HepG2 (cell line): ENCODE measurements around the gene VKORC1. TPM values are rescaled to one million over a fixed set of nuclear protein-coding genes. Genes with fewer than 3 reads are reported as not detected.

Experiments
- AHDC1 ChIP-seq: sonication (generic); formaldehyde crosslinking; IDR thresholded peaks from 2 replicates; pipeline ENCODE4 v1.5.1; 2020; ENCODE audit warnings: mild to moderate bottlenecking, missing genetic modification reagents, borderline replicate concordance
- CREM ChIP-seq, 2 experiments: sonication (generic) in 1 of 2; formaldehyde crosslinking in 1 of 2; IDR thresholded peaks; 2 replicates each; pipeline versions ENCODE4 v1.4.0 to v1.6.1; 2016 to 2020; ENCODE audit warnings: antibody characterized with exemption in 1 of 2, mild to moderate bottlenecking in 1 of 2, missing genetic modification reagents in 1 of 2
- GTF2F1 ChIP-seq: fragments of 150-350 bp; IDR thresholded peaks from 2 replicates; pipeline ENCODE4 v1.6.1; 2014; ENCODE audit warnings: low read length
- HNF1A ChIP-seq, 2 experiments: sonication (generic) in 1 of 2; formaldehyde crosslinking in 1 of 2; IDR thresholded peaks; 2 replicates each; pipeline versions ENCODE4 v1.4.0 to v1.6.1; 2016 to 2020; ENCODE audit warnings: borderline replicate concordance in 1 of 2, low read depth in 1 of 2, mild to moderate bottlenecking in 1 of 2, missing genetic modification reagents in 1 of 2
- THYN1 ChIP-seq: sonication (generic); formaldehyde crosslinking; IDR thresholded peaks from 2 replicates; pipeline ENCODE4 v1.8.1; 2023; ENCODE audit warnings: low read depth, mild to moderate bottlenecking, moderate library complexity, missing genetic modification reagents, borderline replicate concordance
- XRCC5 ChIP-seq: fragments of 200-400 bp; formaldehyde crosslinking; optimal IDR thresholded peaks from 2 replicates; pipeline ENCODE3; 2017; ENCODE audit warnings: mild to moderate bottlenecking, low read length
- ZBTB25 ChIP-seq: IDR thresholded peaks from 2 replicates; pipeline ENCODE4 v1.6.1; 2018; ENCODE audit warnings: missing genetic modification reagents
- ZNF280B ChIP-seq: sonication (generic); formaldehyde crosslinking; IDR thresholded peaks from 2 replicates; pipeline ENCODE4 v1.5.0; 2020; ENCODE audit warnings: missing genetic modification reagents, mild to moderate bottlenecking, borderline replicate concordance
- ZNF3 ChIP-seq: IDR thresholded peaks from 2 replicates; pipeline ENCODE4 v1.7.0; 2017; ENCODE audit warnings: inconsistent platforms
- ZNF326 ChIP-seq: sonication (generic); formaldehyde crosslinking; IDR thresholded peaks from 2 replicates; pipeline ENCODE4 v1.4.0; 2020; ENCODE audit warnings: missing genetic modification reagents, borderline replicate concordance
- ZNF513 ChIP-seq: sonication (generic); formaldehyde crosslinking; conservative IDR thresholded peaks from 2 replicates; pipeline ENCODE4 v1.5.0; 2020; ENCODE audit warnings: missing genetic modification reagents
- ZNF781 ChIP-seq: sonication (generic); formaldehyde crosslinking; IDR thresholded peaks from 2 replicates; pipeline ENCODE4 v1.5.1; 2020; ENCODE audit warnings: borderline replicate concordance, mild to moderate bottlenecking, missing genetic modification reagents; ENCODE audit errors: not compliant biosample characterization
- polyA plus RNA-seq, 8 experiments: library from polyadenylated mRNA; depleted of rRNA in 3 of 8; stranded (reverse) in 7 of 8; unstranded in 1 of 8; fragments of >200 nt; fragmentation: Illumina TruSeq in 4 of 8; extraction: Trizol in 4 of 8; gene quantifications; 2 replicates each; pipeline versions ENCODE4 v1.2.1 to v1.2.3, GENCODE V29; 2011 to 2016; ENCODE audit warnings: low read depth in 4 of 8, missing spikeins in 1 of 8, mixed read lengths in 1 of 8; ENCODE audit not compliant: insufficient read depth in 1 of 8
- total RNA-seq, 5 experiments: library from RNA; depleted of rRNA; stranded (reverse); fragments of >200 nt; fragmentation: Illumina TruSeq; extraction: Trizol; gene quantifications; 2 replicates each; pipeline ENCODE4 v1.2.3, GENCODE V29; 2016; ENCODE audit warnings: low read depth in 1 of 5

The VKORC1 gene
- total and polyA plus RNA-seq, 2 of the 13 experiments (the other 11 are each of a cell fraction or from before 2014, with no cell fraction given), result 141 to 615 TPM

GRCh38 chr16:31073142-31073969 lies 21.2 kb downstream of the VKORC1 start (continued):
- TF ChIP-seq AHDC1 (CRISPR knock-in tag) (0 out of 2 replicates have a peak, but pooled peaks have one; percentile 9), ZNF280B (peak; percentile 10), ZNF326 (no peak), ZBTB25 (CRISPR knock-in tag) (peak; percentile 35; the same call in 1 of the 2 replicates), HNF1A (IDR thresholded peaks at IDR 0.05; ENCODE audit: low read depth) (no peak), HNF1A (CRISPR knock-in tag; IDR thresholded peaks at IDR 0.05; ENCODE audit: borderline replicate concordance) (no peak; the same call in 1 of the 2 replicates), CREM (IDR thresholded peaks at IDR 0.05) (no peak), CREM (CRISPR knock-in tag; IDR thresholded peaks at IDR 0.05) (no peak), ZNF3 (CRISPR knock-in tag) (peak; percentile 53; the same call in 1 of the 2 replicates), GTF2F1 (no peak), ZNF513 (peak; percentile 90; the same call in 1 of the 2 replicates), ZNF781 (CRISPR knock-in tag) (no peak), THYN1 (CRISPR knock-in tag) (no peak), XRCC5 (peak; percentile 95)
